Activated CD8-positive, alpha-beta memory T cell treated with anti-CD3 and anti-CD28 coated beads, Interleukin-2, amount 10 ng/mL, durations not matched to agents 7 days and 5 days (primary cell): ENCODE measurements around the gene DCUN1D2. TPM values are rescaled to one million over a fixed set of nuclear protein-coding genes. Genes with fewer than 3 reads are reported as not detected.

ENCODE experiments used
- ATAC-seq: fragments of 150-1000 bp; cut with Tn5 transposase; one replicate; pipeline ENCODE4 v1.10.0; 2021; ENCODE audit warnings: moderate library complexity
- CTCF ChIA-PET: fragments of 350-600 bp; sonication (Branson Sonifier 250); formaldehyde crosslinking; loops from one replicate; lab custom pipeline; 2021; ENCODE audit warnings: antibody characterized with exemption; lab: Charles Lee
- DNase-seq: peaks from one replicate; pipeline ENCODE4 v3.0.0-alpha.2; 2020
- H3K27ac Mint-ChIP-seq: one replicate; pipeline ENCODE4 v1.8.0; 2021; ENCODE audit warnings: mild to moderate bottlenecking, mixed read lengths
- H3K27me3 Mint-ChIP-seq: one replicate; pipeline ENCODE4 v1.8.0; 2021; ENCODE audit warnings: mixed read lengths
- H3K36me3 Mint-ChIP-seq: one replicate; pipeline ENCODE4 v1.8.0; 2021; ENCODE audit warnings: mild to moderate bottlenecking, mixed read lengths
- H3K4me1 Mint-ChIP-seq: one replicate; pipeline ENCODE4 v1.8.0; 2021; ENCODE audit warnings: mixed read lengths
- H3K4me3 Mint-ChIP-seq: one replicate; pipeline ENCODE4 v1.8.0; 2021; ENCODE audit warnings: mild to moderate bottlenecking, moderate library complexity, mixed read lengths
- H3K9me3 Mint-ChIP-seq: one replicate; pipeline ENCODE4 v1.8.0; 2022; ENCODE audit warnings: low read depth, mixed read lengths
- total RNA-seq, 2 experiments: library from RNA; stranded (reverse); gene quantifications; one replicate each; pipeline ENCODE4 v1.2.3, GENCODE V29; 2021

The DCUN1D2 gene
- total RNA-seq, 2 experiments from 2014 or later, result 17.2 to 29.1 TPM

- no peak for DNase-seq
- H3K4me1 Mint-ChIP-seq, result peaks cover 66% of the 10 kb centered on the region
- H3K4me3 Mint-ChIP-seq, result peak overlapping the region; percentile 64
- no peak for ATAC-seq
- CTCF ChIA-PET, result no interaction called here
- peaks cover 14% of the 10 kb centered on the region for H3K36me3 Mint-ChIP-seq
- peak overlapping the region; percentile 57 for H3K27ac Mint-ChIP-seq
- no peaks in the 10 kb centered on the region for H3K9me3 Mint-ChIP-seq
- H3K27me3 Mint-ChIP-seq, result no peaks in the 10 kb centered on the region
These were observed 1.5 kb upstream of the DCUN1D2 start for GRCh38 chr13:113491982-113492381.

DNA sequence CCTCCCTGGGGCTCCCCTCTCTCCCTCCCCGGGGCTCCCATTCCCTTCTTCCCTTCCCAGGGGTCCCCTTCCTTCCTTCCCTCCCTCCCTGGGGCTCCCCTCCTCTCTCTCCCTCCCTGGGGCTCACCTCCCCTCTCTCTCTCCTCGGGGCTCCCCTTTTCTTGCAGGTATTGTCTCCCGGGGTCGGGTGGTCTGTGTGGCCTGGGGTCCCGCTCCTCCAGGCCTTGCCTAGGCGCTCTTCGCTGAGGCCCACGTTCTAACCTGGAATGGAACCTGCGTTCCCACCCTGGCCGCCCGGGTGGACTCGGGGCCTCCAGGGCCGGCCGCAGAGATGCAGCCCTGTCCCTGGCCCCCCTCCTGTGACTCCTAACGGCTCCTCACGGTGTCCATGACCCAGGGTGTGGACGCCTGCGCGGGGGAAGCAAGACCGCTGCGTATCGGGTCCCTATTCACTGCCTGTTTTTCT, 940 bp upstream of the DCUN1D2 start:
- H3K27me3 Mint-ChIP-seq, result no peaks in the 10 kb centered on the region
- ATAC-seq (no peak), DNase-seq (no peak)
- peaks cover 62% of the 10 kb centered on the region for H3K4me1 Mint-ChIP-seq
- peak overlapping the region; percentile 64 for H3K4me3 Mint-ChIP-seq
- peaks cover 12% of the 10 kb centered on the region for H3K36me3 Mint-ChIP-seq
- CTCF ChIA-PET, result no interaction called here
- H3K27ac Mint-ChIP-seq, result peak overlapping the region; percentile 57
- no peaks in the 10 kb centered on the region for H3K9me3 Mint-ChIP-seq

GRCh38 chr13:113489549-113490495, 689 bp downstream of the DCUN1D2 start:
- no peaks in the 10 kb centered on the region for H3K9me3 Mint-ChIP-seq

GRCh38 chr13:113489171-113489548, 1.4 kb downstream of the DCUN1D2 start:
- no peaks in the 10 kb centered on the region for H3K9me3 Mint-ChIP-seq
- H3K36me3 Mint-ChIP-seq, result peaks cover 5% of the 10 kb centered on the region
- peak overlapping the region; percentile 79 for H3K4me3 Mint-ChIP-seq
- DNase-seq (no peak), ATAC-seq (no peak)
- H3K27me3 Mint-ChIP-seq, result no peaks in the 10 kb centered on the region
- peaks cover 49% of the 10 kb centered on the region for H3K4me1 Mint-ChIP-seq
- no peak overlapping the region for H3K27ac Mint-ChIP-seq
- CTCF ChIA-PET, result interaction anchor here (1.0 to 1.4 kb wide), 4 partner anchors 9 to 72 kb away, joined by 3 to 5 read pairs (median 3); no protein-coding TSS in a partner anchor

More at GRCh38 chr13:113489549-113490495, 689 bp downstream of the DCUN1D2 start:
- ATAC-seq (peak; percentile 28), DNase-seq (peak; percentile 63)
- H3K4me1 Mint-ChIP-seq, result peaks cover 51% of the 10 kb centered on the region
- CTCF ChIA-PET, result interaction anchor here (1.0 to 1.4 kb wide), 3 partner anchors 8 to 71 kb away, joined by 3 read pairs; no protein-coding TSS in a partner anchor
- H3K36me3 Mint-ChIP-seq, result peaks cover 5% of the 10 kb centered on the region
- H3K4me3 Mint-ChIP-seq, result peak overlapping the region; percentile 79
- H3K27me3 Mint-ChIP-seq, result no peaks in the 10 kb centered on the region
- peak overlapping the region; percentile 83 for H3K27ac Mint-ChIP-seq

DNA sequence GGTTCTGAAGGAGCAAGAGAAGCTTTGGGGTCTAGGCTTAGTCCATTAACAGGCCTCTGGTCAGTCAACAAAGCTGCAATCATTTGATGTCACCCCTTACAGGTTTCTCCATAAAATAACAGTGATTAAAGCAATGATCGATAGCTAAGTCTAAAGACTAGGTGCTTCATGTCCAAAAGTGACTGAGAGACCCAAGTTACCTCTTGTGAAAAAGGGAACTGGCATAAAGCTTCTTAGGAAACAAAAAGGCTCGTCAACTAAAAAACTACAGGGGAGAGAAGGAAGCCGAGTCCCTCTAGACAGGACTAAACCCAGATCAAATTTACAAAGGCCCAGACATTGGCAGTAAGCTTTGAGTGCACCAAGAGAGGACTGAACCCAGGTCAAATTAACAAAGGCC, 2.2 kb downstream of the DCUN1D2 start:
- H3K27me3 Mint-ChIP-seq, result no peaks in the 10 kb centered on the region
- peaks cover 40% of the 10 kb centered on the region for H3K4me1 Mint-ChIP-seq
- no peaks in the 10 kb centered on the region for H3K9me3 Mint-ChIP-seq
- ATAC-seq (no peak), DNase-seq (no peak)
- CTCF ChIA-PET, result interaction anchor here (1.1 to 1.4 kb wide), 3 partner anchors 10 to 31 kb away, joined by 3 to 5 read pairs (median 3); no protein-coding TSS in a partner anchor
- no peak overlapping the region for H3K27ac Mint-ChIP-seq
- no peak overlapping the region for H3K4me3 Mint-ChIP-seq
- H3K36me3 Mint-ChIP-seq, result peaks cover 6% of the 10 kb centered on the region

DNA sequence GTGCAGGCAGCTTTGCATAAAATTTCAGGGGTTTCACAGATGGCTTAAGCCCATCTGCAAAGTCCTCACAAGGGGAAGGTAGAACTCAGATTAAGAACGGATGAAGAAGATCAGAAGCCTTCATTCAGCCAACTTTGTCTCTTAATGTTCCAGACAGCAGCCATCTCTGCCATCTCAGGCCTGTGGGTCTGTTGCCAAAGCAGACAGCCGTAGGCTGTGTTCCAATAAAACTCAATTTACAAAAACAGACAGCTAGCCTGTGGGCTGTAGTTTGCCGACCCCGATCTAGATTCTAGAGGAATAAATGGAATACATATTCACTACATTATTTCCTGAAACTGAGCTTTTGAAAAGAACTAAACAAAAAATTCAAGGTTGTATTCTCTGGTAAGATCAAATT, 3.8 kb downstream of the DCUN1D2 start:
- no peak overlapping the region for H3K27ac Mint-ChIP-seq
- H3K4me1 Mint-ChIP-seq, result peaks cover 27% of the 10 kb centered on the region
- no peak for ATAC-seq
- H3K9me3 Mint-ChIP-seq, result no peaks in the 10 kb centered on the region
- no peak for DNase-seq
- H3K27me3 Mint-ChIP-seq, result no peaks in the 10 kb centered on the region
- H3K36me3 Mint-ChIP-seq, result peaks cover 9% of the 10 kb centered on the region
- CTCF ChIA-PET, result interaction anchor here (0.5 kb wide), 1 partner anchor 323 kb away, joined by 3 read pairs; no protein-coding TSS in a partner anchor
- H3K4me3 Mint-ChIP-seq, result no peak overlapping the region

DNA sequence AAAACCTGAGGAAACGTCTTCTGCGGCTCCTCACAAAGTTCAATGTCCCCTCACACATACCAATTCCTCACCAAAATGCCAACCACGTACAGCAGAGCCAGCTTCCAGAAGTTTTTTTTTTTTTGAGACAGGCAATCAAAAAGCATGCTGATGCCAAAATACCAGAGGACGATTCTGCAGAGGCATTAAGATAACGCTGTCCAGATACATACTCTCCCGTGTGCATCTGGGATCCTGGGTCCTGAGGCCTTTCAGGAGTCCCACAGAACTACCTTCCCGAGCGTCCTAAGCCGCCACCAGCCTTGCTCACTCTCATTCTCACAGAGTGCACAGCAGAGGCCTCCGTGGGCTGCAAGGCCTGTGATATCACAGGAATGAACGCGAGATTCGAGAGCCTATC, 5.0 kb downstream of the DCUN1D2 start:
- CTCF ChIA-PET, result interaction anchor here (0.7 kb wide), 1 partner anchor 11 kb away, joined by 3 read pairs; no protein-coding TSS in a partner anchor
- Mint-ChIP-seq H3K27me3 (no peaks in the 10 kb centered on the region), H3K4me1 (peaks cover 26% of the 10 kb centered on the region), H3K36me3 (peaks cover 10% of the 10 kb centered on the region), H3K4me3 (no peak overlapping the region), H3K9me3 (no peaks in the 10 kb centered on the region), H3K27ac (no peak overlapping the region)
- DNase-seq, result no peak
- ATAC-seq, result no peak

- Mint-ChIP-seq H3K4me1 (peaks cover 12% of the 10 kb centered on the region), H3K9me3 (no peaks in the 10 kb centered on the region)
- CTCF ChIA-PET, result interaction anchor here (0.6 kb wide), 1 partner anchor 72 kb away, joined by 4 read pairs; no protein-coding TSS in a partner anchor
These were observed 6.8 kb downstream of the DCUN1D2 start for GRCh38 chr13:113483504-113484293.

GRCh38 chr13:113483081-113483480, 7.4 kb downstream of the DCUN1D2 start:
- CTCF ChIA-PET, result interaction anchor here (0.6 kb wide), 1 partner anchor 72 kb away, joined by 4 read pairs; no protein-coding TSS in a partner anchor
- no peak for ATAC-seq
- Mint-ChIP-seq H3K9me3 (no peaks in the 10 kb centered on the region), H3K27ac (no peak overlapping the region), H3K4me3 (no peak overlapping the region), H3K36me3 (peaks cover 24% of the 10 kb centered on the region), H3K27me3 (no peaks in the 10 kb centered on the region), H3K4me1 (peaks cover 7% of the 10 kb centered on the region)
- no peak for DNase-seq

More at GRCh38 chr13:113483504-113484293, 6.8 kb downstream of the DCUN1D2 start:
- DNase-seq (no peak), ATAC-seq (no peak)
- no peak overlapping the region for H3K4me3 Mint-ChIP-seq
- H3K36me3 Mint-ChIP-seq, result peaks cover 24% of the 10 kb centered on the region
- no peak overlapping the region for H3K27ac Mint-ChIP-seq
- no peaks in the 10 kb centered on the region for H3K27me3 Mint-ChIP-seq

DNA sequence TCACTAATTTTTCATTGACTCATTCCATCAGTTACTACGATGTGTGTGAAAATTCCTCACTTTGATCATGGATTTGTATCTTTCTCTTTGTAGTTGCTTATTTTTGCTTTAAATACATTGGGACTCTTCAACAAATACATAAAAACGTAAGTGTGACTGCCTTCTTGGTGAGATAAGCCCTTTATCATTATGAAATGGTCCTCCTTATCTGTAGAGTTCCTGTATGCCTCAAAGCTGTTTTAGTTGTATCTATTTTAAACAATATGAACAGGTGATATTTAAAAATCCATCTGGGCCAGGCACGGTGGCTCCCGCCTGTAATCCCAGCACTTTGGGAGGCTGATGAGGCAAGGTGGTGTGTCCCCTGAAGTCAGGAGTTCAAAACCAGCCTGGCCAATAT, 11.3 kb downstream of the DCUN1D2 start:
- Mint-ChIP-seq H3K4me3 (no peak overlapping the region), H3K27me3 (no peaks in the 10 kb centered on the region), H3K36me3 (peaks cover 31% of the 10 kb centered on the region), H3K4me1 (no peaks in the 10 kb centered on the region), H3K9me3 (no peaks in the 10 kb centered on the region), H3K27ac (no peak overlapping the region)
- no peak for DNase-seq
- ATAC-seq, result no peak
- CTCF ChIA-PET, result interaction anchor here (1.1 kb wide), 1 partner anchor 14 kb away, joined by 3 read pairs; no protein-coding TSS in a partner anchor

DNA sequence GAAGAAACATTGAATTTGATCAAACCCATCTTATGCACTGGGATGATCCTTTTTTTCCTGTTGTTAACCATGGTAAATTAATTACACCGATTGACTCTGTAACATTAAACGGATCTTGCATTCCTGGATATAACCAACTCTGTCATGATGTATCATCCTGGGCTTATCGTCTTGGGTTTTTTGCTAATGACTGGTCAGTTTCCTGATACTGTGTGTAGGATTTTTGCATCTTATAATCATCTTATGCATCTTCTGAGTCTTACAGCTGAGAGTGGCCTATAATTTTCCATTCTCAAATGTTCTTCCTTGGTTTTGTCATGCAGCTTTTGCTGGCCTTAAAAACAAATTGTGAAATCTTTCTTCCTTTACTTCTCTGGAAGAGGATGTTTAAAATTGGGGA, 12.8 kb downstream of the DCUN1D2 start:
- Mint-ChIP-seq H3K36me3 (peaks cover 33% of the 10 kb centered on the region), H3K27ac (no peak overlapping the region), H3K9me3 (no peaks in the 10 kb centered on the region), H3K4me3 (no peak overlapping the region), H3K27me3 (no peaks in the 10 kb centered on the region), H3K4me1 (no peaks in the 10 kb centered on the region)
- ATAC-seq (no peak), DNase-seq (no peak)
- CTCF ChIA-PET, result no interaction called here

DNA sequence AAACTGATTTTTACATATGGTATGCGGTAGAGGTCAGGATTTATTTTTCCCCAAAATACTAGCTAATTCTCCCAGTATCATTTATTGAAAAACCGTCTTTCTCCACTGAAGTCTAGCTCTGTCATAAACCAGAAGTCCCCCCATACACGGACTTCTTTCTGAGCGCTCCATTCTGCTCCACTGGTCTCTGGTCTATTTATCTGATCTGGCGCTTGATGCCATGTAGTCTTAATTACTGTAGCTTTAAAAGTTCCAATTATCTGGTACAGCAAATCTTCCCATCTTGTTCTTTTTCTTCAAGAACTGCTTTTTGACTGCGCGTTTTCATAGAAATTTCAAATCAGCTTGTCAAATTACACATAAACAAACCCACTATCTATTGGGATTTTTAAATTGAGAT, 13.7 kb downstream of the DCUN1D2 start:
- CTCF ChIA-PET, result no interaction called here
- Mint-ChIP-seq H3K36me3 (peaks cover 32% of the 10 kb centered on the region), H3K27ac (no peak overlapping the region), H3K4me3 (no peak overlapping the region), H3K4me1 (no peaks in the 10 kb centered on the region), H3K9me3 (no peaks in the 10 kb centered on the region), H3K27me3 (no peaks in the 10 kb centered on the region)
- no peak for ATAC-seq
- DNase-seq, result no peak

- DNase-seq (no peak), ATAC-seq (no peak)
- no peaks in the 10 kb centered on the region for H3K9me3 Mint-ChIP-seq
- peaks cover 36% of the 10 kb centered on the region for H3K36me3 Mint-ChIP-seq
- CTCF ChIA-PET, result no interaction called here
- no peak overlapping the region for H3K4me3 Mint-ChIP-seq
- no peak overlapping the region for H3K27ac Mint-ChIP-seq
- H3K4me1 Mint-ChIP-seq, result no peaks in the 10 kb centered on the region
- no peaks in the 10 kb centered on the region for H3K27me3 Mint-ChIP-seq
These were observed 14.6 kb downstream of the DCUN1D2 start for GRCh38 chr13:113475911-113476310.
